D721Med (cell line): Measurements from ENCODE around the gene CDCA4.

Experiments
- DNase-seq: peaks from one replicate; pipeline ENCODE4 v3.0.0; 2011; ENCODE audit warnings: low spot score; ENCODE audit not compliant: insufficient read length
- FAIRE-seq: peaks from 2 replicates; lab custom pipeline; 2011; peaks lifted over from hg19 to GRCh38; lab: Jason Lieb, UNC
- TF ChIP-seq, protein P1 (sequence below): IDR thresholded peaks from 2 replicates; pipeline ENCODE4 v1.5.1; 2012; ENCODE audit warnings: mild to moderate bottlenecking, control low read depth; ENCODE audit not compliant: insufficient read depth; ENCODE audit errors: missing control alignments

Gene CDCA4

DNA sequence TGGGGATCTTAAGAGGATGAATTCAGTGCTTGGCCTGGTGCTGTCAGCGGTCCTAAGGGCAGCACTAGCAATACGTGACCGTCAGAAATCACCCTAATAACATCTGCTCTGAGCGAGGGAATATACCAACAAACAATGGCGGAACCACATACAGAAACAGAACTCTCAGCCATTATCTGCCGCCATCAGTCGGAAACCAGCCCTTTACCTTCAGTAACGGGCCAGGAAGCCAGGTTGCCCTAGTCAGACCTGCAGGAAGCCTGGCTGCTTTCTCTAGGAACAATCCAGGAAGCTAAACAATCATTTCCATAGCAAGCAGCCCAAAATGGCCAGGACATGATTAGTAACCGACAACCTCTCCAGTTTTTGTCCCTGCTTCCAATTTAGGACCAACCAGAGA is 5.6 kb downstream of the CDCA4 start:
- no peak for FAIRE-seq
- DNase-seq = no peak
- TF ChIP-seq, protein P1, sequence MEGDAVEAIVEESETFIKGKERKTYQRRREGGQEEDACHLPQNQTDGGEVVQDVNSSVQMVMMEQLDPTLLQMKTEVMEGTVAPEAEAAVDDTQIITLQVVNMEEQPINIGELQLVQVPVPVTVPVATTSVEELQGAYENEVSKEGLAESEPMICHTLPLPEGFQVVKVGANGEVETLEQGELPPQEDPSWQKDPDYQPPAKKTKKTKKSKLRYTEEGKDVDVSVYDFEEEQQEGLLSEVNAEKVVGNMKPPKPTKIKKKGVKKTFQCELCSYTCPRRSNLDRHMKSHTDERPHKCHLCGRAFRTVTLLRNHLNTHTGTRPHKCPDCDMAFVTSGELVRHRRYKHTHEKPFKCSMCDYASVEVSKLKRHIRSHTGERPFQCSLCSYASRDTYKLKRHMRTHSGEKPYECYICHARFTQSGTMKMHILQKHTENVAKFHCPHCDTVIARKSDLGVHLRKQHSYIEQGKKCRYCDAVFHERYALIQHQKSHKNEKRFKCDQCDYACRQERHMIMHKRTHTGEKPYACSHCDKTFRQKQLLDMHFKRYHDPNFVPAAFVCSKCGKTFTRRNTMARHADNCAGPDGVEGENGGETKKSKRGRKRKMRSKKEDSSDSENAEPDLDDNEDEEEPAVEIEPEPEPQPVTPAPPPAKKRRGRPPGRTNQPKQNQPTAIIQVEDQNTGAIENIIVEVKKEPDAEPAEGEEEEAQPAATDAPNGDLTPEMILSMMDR = no peak

DNA sequence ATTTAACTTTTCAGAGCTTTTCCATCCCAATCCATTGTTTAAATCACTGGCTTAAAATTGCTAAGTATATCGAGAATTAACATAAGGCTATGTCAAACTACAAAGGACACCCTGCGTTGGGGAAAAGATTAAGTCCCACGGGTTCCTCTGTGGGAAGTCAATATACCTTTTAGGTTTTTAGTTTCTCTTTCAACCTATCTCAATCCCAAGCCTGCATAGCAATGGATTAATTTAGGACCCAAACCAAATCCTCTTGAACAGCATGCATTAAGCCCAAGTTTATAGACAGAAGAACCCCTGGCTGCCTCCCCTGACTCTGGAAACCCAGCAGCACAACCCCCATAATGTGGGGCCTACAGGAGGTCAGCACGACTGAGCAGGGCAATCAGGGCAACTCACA is 6.3 kb downstream of the CDCA4 start:
- FAIRE-seq (no peak), DNase-seq (no peak)

DNA sequence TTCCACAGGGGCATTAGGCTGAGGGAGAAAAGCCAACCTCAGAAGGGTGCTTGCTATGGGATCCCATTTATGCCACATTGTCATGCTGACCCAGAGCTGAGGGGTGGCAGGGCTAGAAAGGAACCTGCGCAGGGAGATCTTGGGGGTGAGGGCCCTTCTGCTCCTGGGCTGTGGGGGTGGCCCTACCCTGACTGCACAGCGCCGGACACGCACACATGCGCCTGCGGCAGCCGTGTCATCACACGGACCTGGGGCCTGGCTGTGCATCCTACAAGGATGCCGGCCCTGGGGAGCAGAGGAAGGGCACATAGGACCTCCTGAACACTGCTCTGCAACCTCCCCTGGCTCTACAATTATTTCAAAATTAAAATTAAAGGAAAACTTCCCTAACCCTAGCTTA is 6.9 kb downstream of the CDCA4 start:
- TF ChIP-seq, protein P1 = no peak
- DNase-seq (no peak), FAIRE-seq (no peak)

More for the DNA sequence above, 6.3 kb downstream of the CDCA4 start:
- TF ChIP-seq, protein P1 = no peak

DNA sequence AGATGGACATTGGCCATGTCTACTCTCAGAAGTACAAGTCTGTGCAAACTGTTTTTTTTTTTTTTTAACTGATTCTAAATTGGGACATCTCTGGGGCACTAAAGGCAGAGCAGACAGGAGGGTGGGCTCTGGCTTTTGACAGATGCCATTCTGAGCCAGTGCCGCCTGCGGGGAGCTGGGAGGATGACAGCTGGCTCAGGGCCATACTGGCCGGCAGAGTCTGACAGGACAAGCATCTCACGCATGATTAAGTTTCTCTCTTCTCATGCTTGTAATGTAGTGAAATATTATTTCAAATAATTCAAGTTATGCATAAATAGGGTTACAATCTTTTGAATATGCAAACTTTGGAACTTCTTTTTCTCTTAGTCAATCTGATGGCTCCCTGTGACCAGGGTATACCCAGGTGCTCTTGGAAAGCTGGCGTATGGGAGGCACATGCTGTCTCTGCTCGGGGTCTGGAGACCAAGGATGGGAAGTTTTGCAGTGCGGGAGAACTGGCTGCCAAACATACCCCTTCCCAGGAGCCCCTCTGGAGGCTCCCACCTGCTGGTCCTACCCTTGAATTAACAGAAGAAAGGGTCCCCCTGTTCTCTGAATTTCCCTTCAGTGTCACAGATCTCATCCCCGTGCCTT is 7.6 kb downstream of the CDCA4 start:
- FAIRE-seq = no peak
- no peak for DNase-seq
- TF ChIP-seq, protein P1 = no peak

DNA sequence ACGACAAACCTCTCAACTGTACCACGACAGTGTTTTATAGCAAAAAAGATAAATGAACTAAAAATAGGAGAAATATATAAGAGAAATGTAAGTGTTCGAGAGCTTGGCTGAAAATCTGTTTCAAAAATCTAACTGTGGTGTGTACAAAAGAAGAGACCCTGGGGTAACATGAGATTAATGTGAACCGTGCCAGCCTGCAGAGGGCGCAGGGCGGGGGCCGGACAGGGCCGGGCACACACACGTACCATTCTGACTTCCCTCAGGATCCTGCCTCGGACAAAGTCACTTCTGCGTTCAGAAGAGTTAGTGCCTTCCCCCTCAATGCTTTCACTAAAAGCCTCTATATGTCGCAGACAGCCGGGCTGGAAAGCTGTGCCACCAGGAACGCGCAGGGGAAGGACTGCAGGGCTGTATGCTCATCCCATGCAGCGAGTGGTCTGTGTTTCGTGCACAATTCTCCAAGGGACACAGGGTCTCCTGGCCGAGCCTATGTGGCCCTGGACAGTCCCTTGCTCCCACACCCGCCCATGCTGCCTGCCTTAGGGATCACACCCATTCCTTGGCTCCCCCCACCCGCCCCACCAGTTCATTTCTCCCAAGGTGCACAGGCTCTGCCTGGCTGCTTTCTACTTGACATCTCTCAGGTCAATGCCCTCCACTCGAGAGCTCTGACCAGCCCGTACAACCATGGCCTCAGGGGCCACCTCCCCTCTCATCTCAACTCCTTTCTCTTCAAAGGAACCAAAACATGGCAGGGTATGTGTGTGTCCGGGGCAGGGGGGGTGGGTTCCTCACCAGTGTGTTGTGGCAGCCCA is 8.5 kb downstream of the CDCA4 start:
- TF ChIP-seq, protein P1 = peak; percentile 16

DNA sequence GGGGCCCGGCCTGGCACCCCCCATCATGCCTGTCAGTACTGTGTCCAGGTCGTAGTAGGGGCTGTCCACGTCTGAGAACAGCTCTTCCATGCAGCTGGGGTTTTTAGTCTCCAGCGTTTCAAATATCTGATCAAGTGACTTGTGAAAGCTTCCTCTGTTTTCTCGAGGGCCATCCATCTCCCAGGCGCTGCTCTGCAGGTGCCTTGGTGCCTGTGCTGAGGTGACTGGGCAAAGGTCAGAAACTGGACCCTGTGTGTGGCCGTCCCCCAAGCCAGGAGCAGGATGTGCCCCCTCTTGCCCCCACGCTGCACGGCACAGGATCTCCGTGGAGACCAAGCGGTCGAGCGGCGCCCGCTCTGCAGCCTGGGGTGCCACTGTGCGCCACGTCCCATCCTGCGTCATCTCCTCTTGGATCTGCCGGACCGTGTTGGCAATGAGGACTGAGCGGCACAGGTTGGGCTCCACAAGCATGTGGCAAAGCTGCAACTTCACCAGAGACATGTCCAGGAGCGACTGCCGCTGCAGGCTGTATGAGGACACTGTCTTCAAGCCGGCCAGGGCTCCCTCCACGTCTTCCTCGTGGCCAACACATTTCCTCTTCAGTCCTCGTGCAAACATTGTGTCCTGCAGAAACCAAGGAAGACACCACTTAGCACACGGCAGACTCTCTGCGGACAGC is 9.4 kb downstream of the CDCA4 start:
- no peak for FAIRE-seq
- no peak for DNase-seq
- TF ChIP-seq, protein P1 = no peak

More for the DNA sequence above, 8.5 kb downstream of the CDCA4 start:
- no peak for FAIRE-seq
- no peak for DNase-seq

DNA sequence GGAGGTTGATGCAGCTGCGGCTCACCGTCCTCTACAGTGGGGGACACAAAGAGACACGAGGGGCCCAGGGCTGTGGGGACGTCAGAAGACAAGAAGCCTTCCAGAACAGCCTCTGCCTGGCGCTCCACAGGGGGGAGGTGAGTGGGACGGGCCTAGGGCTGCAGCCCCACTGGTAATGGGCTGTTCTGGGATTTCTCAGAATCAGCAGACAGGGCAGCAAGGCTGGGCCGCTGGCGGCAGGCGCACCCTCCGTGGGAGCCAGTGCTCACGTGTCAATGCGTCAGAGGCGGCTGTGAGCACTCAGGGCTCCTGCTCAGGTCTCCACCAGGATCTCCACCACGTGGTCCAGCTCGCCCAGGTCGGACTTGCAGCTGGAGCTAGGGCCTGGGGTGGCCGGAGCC is 10.0 kb downstream of the CDCA4 start:
- FAIRE-seq = no peak
- no peak for DNase-seq
- TF ChIP-seq, protein P1 = no peak
